Activated T-helper 1 cell treated with anti-CD3 and anti-CD28 coated beads, Interleukin-12 subunit alpha, Interleukin-12 subunit beta, Interleukin-2, Interleukin-4 antibody, amounts not matched to agents 30 ng/mL and 10 ng/mL and 1 ng/mL, durations not matched to agents 14 hours and 24 hours and 36 hours (primary cell): ENCODE measurements around the gene ARHGEF2. TPM values are rescaled to one million over a fixed set of nuclear protein-coding genes. Genes with fewer than 3 reads are reported as not detected.
"Not testable (repeated sequence)": the region's sequence is repeated elsewhere in the genome, so short reads cannot be mapped to it uniquely, and the experiment has no call there.

Experiments used
- DNase-seq: peaks from one replicate; pipeline ENCODE4 v3.0.0; 2021; ENCODE audit warnings: low spot score
- H3K27ac Mint-ChIP-seq: one replicate; pipeline ENCODE4 v1.8.0; 2021; ENCODE audit warnings: mild to moderate bottlenecking, mixed read lengths
- H3K27me3 Mint-ChIP-seq: one replicate; pipeline ENCODE4 v1.8.0; 2022; ENCODE audit warnings: mild to moderate bottlenecking, moderate library complexity, mixed read lengths; ENCODE audit not compliant: insufficient read depth
- H3K36me3 Mint-ChIP-seq: one replicate; pipeline ENCODE4 v1.8.0; 2021; ENCODE audit warnings: low read depth, mixed read lengths
- H3K4me1 Mint-ChIP-seq: one replicate; pipeline ENCODE4 v1.8.0; 2021; ENCODE audit warnings: low read depth, mixed read lengths
- H3K4me3 Mint-ChIP-seq: one replicate; pipeline ENCODE4 v1.8.0; 2021; ENCODE audit warnings: mild to moderate bottlenecking, moderate library complexity, mixed read lengths
- H3K9me3 Mint-ChIP-seq: one replicate; pipeline ENCODE4 v1.8.0; 2021; ENCODE audit warnings: mixed read lengths
- intact Hi-C: fragments of 100-400 bp; cut with micrococcal nuclease; formaldehyde crosslinking; loops from one replicate; pipeline ENCODE4 v1.15.1; 2024
- total RNA-seq: library from RNA; stranded (reverse); gene quantifications from 2 replicates; pipeline ENCODE4 v1.2.3, GENCODE V29; 2022

Gene ARHGEF2
- total RNA-seq, 1 donor from 2014 or later: 222 TPM

GRCh38 chr1:156004843-156005584, 26.7 kb upstream of the ARHGEF2 start:
- peak; percentile 38 for DNase-seq
- H3K36me3 Mint-ChIP-seq: peaks cover 21% of the 10 kb centered on the region
- peaks cover 30% of the 10 kb centered on the region for H3K4me1 Mint-ChIP-seq
- H3K9me3 Mint-ChIP-seq: no peaks in the 10 kb centered on the region
- H3K27ac Mint-ChIP-seq: peak overlapping the region; percentile 76
- intact Hi-C loops: loop anchor here (2.0 kb wide), 1 partner anchor 60 kb away; no protein-coding TSS in a partner anchor
- H3K27me3 Mint-ChIP-seq: no peaks in the 10 kb centered on the region
- peak overlapping the region; percentile 46 for H3K4me3 Mint-ChIP-seq

GRCh38 chr1:156003923-156004188, 25.5 kb upstream of the ARHGEF2 start:
- Mint-ChIP-seq H3K9me3 (no peaks in the 10 kb centered on the region), H3K4me1 (peaks cover 30% of the 10 kb centered on the region), H3K4me3 (no peak overlapping the region), H3K36me3 (peaks cover 14% of the 10 kb centered on the region), H3K27ac (no peak overlapping the region), H3K27me3 (no peaks in the 10 kb centered on the region)
- intact Hi-C loops: loop anchor here (2.0 kb wide), 1 partner anchor 61 kb away; no protein-coding TSS in a partner anchor
- DNase-seq: no peak

GRCh38 chr1:156002188-156002911, 24.0 kb upstream of the ARHGEF2 start:
- Mint-ChIP-seq H3K4me3 (no peak overlapping the region), H3K4me1 (peaks cover 24% of the 10 kb centered on the region), H3K27me3 (no peaks in the 10 kb centered on the region), H3K27ac (no peak overlapping the region), H3K9me3 (no peaks in the 10 kb centered on the region), H3K36me3 (peaks cover 8% of the 10 kb centered on the region)
- intact Hi-C loops: no loop called here
- no peak for DNase-seq

- Mint-ChIP-seq H3K27ac (no peak overlapping the region), H3K27me3 (no peaks in the 10 kb centered on the region), H3K36me3 (peaks cover 6% of the 10 kb centered on the region), H3K4me1 (peaks cover 21% of the 10 kb centered on the region), H3K4me3 (no peak overlapping the region), H3K9me3 (no peaks in the 10 kb centered on the region)
- intact Hi-C loops: no loop called here
- no peak for DNase-seq
Measured at GRCh38 chr1:156001662-156002171, 23.4 kb upstream of the ARHGEF2 start.

- no peak overlapping the region for H3K4me3 Mint-ChIP-seq
- H3K27me3 Mint-ChIP-seq: no peaks in the 10 kb centered on the region
- H3K9me3 Mint-ChIP-seq: no peaks in the 10 kb centered on the region
- peaks cover 4% of the 10 kb centered on the region for H3K36me3 Mint-ChIP-seq
- H3K27ac Mint-ChIP-seq: no peak overlapping the region
- peaks cover 18% of the 10 kb centered on the region for H3K4me1 Mint-ChIP-seq
- intact Hi-C loops: no loop called here
- DNase-seq: no peak
Measured at GRCh38 chr1:156001021-156001661, 22.8 kb upstream of the ARHGEF2 start.

- no peaks in the 10 kb centered on the region for H3K27me3 Mint-ChIP-seq
- H3K27ac Mint-ChIP-seq: no peak overlapping the region
- DNase-seq: no peak
- H3K4me1 Mint-ChIP-seq: peaks cover 15% of the 10 kb centered on the region
- no peaks in the 10 kb centered on the region for H3K36me3 Mint-ChIP-seq
- intact Hi-C loops: no loop called here
- no peak overlapping the region for H3K4me3 Mint-ChIP-seq
- H3K9me3 Mint-ChIP-seq: no peaks in the 10 kb centered on the region
Measured at GRCh38 chr1:155999964-156000363, 21.6 kb upstream of the ARHGEF2 start.

GRCh38 chr1:155996166-155996565, 17.8 kb upstream of the ARHGEF2 start:
- intact Hi-C loops: no loop called here
- Mint-ChIP-seq H3K36me3 (no peaks in the 10 kb centered on the region), H3K9me3 (no peaks in the 10 kb centered on the region), H3K4me1 (peaks cover 4% of the 10 kb centered on the region), H3K27ac (no peak overlapping the region), H3K27me3 (peaks cover 3% of the 10 kb centered on the region), H3K4me3 (no peak overlapping the region)
- DNase-seq: no peak

GRCh38 chr1:155993595-155993994, 15.2 kb upstream of the ARHGEF2 start:
- H3K36me3 Mint-ChIP-seq: no peaks in the 10 kb centered on the region
- DNase-seq: no peak
- H3K4me3 Mint-ChIP-seq: no peak overlapping the region
- intact Hi-C loops: no loop called here
- peaks cover 3% of the 10 kb centered on the region for H3K27me3 Mint-ChIP-seq
- no peaks in the 10 kb centered on the region for H3K9me3 Mint-ChIP-seq
- H3K27ac Mint-ChIP-seq: no peak overlapping the region
- H3K4me1 Mint-ChIP-seq: peaks cover 22% of the 10 kb centered on the region

- intact Hi-C loops: no loop called here
- Mint-ChIP-seq H3K4me1 (peaks cover 18% of the 10 kb centered on the region), H3K36me3 (no peaks in the 10 kb centered on the region), H3K4me3 (no peak overlapping the region), H3K9me3 (no peaks in the 10 kb centered on the region), H3K27me3 (peaks cover 3% of the 10 kb centered on the region), H3K27ac (no peak overlapping the region)
- DNase-seq: no peak
Measured at GRCh38 chr1:155990005-155990739, 11.8 kb upstream of the ARHGEF2 start.

- intact Hi-C loops: loop anchor here (1.0 kb wide), 4 partner anchors 12 to 55 kb away; partner anchors contain the start of gene KHDC4
- Mint-ChIP-seq H3K36me3 (no peaks in the 10 kb centered on the region), H3K9me3 (no peaks in the 10 kb centered on the region), H3K27ac (no peak overlapping the region), H3K4me1 (peaks cover 18% of the 10 kb centered on the region), H3K27me3 (no peaks in the 10 kb centered on the region), H3K4me3 (no peak overlapping the region)
- peak; percentile 77 for DNase-seq
Measured at GRCh38 chr1:155989242-155990004, 11.1 kb upstream of the ARHGEF2 start.

- not testable (repeated sequence) for H3K27me3 Mint-ChIP-seq
- peaks cover 47% of the 10 kb centered on the region for H3K4me1 Mint-ChIP-seq
Measured at GRCh38 chr1:155984903-155985645, 6.7 kb upstream of the ARHGEF2 start.

More at GRCh38 chr1:155984903-155985645, 6.7 kb upstream of the ARHGEF2 start:
- DNase-seq, H3K4me3 Mint-ChIP-seq, H3K27ac Mint-ChIP-seq, intact Hi-C loops, H3K36me3 Mint-ChIP-seq, H3K9me3 Mint-ChIP-seq: not testable (repeated sequence)
